Caco-2 (cell line): ENCODE data around the gene ARHGEF12. TPM values are rescaled to one million over a fixed set of nuclear protein-coding genes. Genes with fewer than 3 reads are reported as not detected.
A peak's percentile ranks its signal among the peaks of the same experiment; 100 is the strongest.

Source experiments
- BruUV-seq: library from RNA; stranded (reverse); fragments of 400-500 nt; replicated peaks from 2 replicates; lab custom pipeline; 2021; lab: Mats Ljungman, UMichigan
- CTCF ChIA-PET: fragments of 300-600 bp; sonication (Branson Sonifier 250); formaldehyde crosslinking; loops from one replicate; lab custom pipeline; 2022; ENCODE audit warnings: antibody characterized with exemption; lab: Charles Lee
- POLR2A ChIA-PET: fragments of 300-600 bp; sonication (Branson Sonifier 250); formaldehyde crosslinking; loops from one replicate; lab custom pipeline; 2022; ENCODE audit warnings: antibody characterized with exemption; lab: Charles Lee
- DNase-seq, 2 experiments: peaks; one replicate each; pipeline versions ENCODE4 v3.0.0 to v3.0.0-alpha.2; 2020 to 2022
- H3K27me3 ChIP-seq: replicated peaks from 2 replicates; pipeline ENCODE4 v1.6.0; 2011; ENCODE audit warnings: low read length; ENCODE audit not compliant: control insufficient read depth, insufficient read depth
- H3K36me3 ChIP-seq: 2 replicates; pipeline ENCODE4 v1.5.1; 2011; ENCODE audit warnings: low read length; ENCODE audit not compliant: control insufficient read depth, insufficient read depth
- H3K4me1 ChIP-seq: fragments of 250-450 bp; sonication (Bioruptor Pico); 2 replicates; pipeline ENCODE4 v1.5.1; 2020; ENCODE audit warnings: mild to moderate bottlenecking
- H3K4me3 ChIP-seq: 2 replicates; pipeline ENCODE4 v1.5.1; 2011; ENCODE audit warnings: low read depth, mild to moderate bottlenecking, control low read depth, low read length
- H3K9me3 ChIP-seq: fragments of 250-450 bp; sonication (Bioruptor Pico); 2 replicates; pipeline ENCODE4 v1.5.1; 2020; ENCODE audit warnings: mild to moderate bottlenecking, moderate library complexity
- H3K27ac Mint-ChIP-seq: one replicate; pipeline ENCODE4 v1.8.0; 2022; ENCODE audit warnings: mixed read lengths; ENCODE audit not compliant: unreplicated experiment
- H3K27me3 Mint-ChIP-seq: one replicate; pipeline ENCODE4 v1.8.0; 2022; ENCODE audit warnings: mixed read lengths; ENCODE audit not compliant: insufficient read depth, unreplicated experiment
- H3K36me3 Mint-ChIP-seq: one replicate; pipeline ENCODE4 v1.8.0; 2022; ENCODE audit warnings: mild to moderate bottlenecking, mixed read lengths; ENCODE audit not compliant: insufficient read depth, unreplicated experiment
- H3K4me1 Mint-ChIP-seq: one replicate; pipeline ENCODE4 v1.8.0; 2022; ENCODE audit warnings: low read depth, mixed read lengths; ENCODE audit not compliant: unreplicated experiment
- H3K4me3 Mint-ChIP-seq: one replicate; pipeline ENCODE4 v1.8.0; 2022; ENCODE audit warnings: mild to moderate bottlenecking, moderate library complexity, mixed read lengths; ENCODE audit not compliant: unreplicated experiment
- H3K9me3 Mint-ChIP-seq: one replicate; pipeline ENCODE4 v1.8.0; 2022; ENCODE audit warnings: mixed read lengths; ENCODE audit not compliant: unreplicated experiment
- CTCF ChIP-seq, 2 experiments: fragments of 200-600 bp in 1 of 2; IDR thresholded peaks; 1 replicate in 1 of 2; 2 replicates in 1 of 2; pipeline versions ENCODE4 v1.5.1 to v1.8.0; 2011 to 2022; ENCODE audit warnings: antibody characterized with exemption in 1 of 2, control low read depth in 1 of 2, inconsistent platforms in 1 of 2, low read depth in 1 of 2, low read length in 1 of 2, mild to moderate bottlenecking in 1 of 2, moderate library complexity in 1 of 2; ENCODE audit not compliant: insufficient read depth in 1 of 2, severe bottlenecking in 1 of 2, unreplicated experiment in 1 of 2
- intact Hi-C: fragments of 100-400 bp; cut with micrococcal nuclease; formaldehyde crosslinking; loops from one replicate; pipeline ENCODE4 v1.10.0; 2022; ENCODE audit not compliant: unreplicated experiment
- total RNA-seq: library from RNA; stranded (reverse); gene quantifications from 2 replicates; pipeline ENCODE4 v1.2.3, GENCODE V29; 2022

The ARHGEF12 gene
- total RNA-seq, 1 experiment from 2014 or later, result 89.3 TPM

GRCh38 chr11:120517801-120518291 lies 181.6 kb downstream of the ARHGEF12 start:
- H3K27me3 ChIP-seq, result no peaks in the 10 kb centered on the region
- Mint-ChIP-seq H3K4me1 (peaks cover 22% of the 10 kb centered on the region), H3K27ac (peak overlapping the region; percentile 18), H3K27me3 (peaks cover 2% of the 10 kb centered on the region), H3K4me3 (no peak overlapping the region), H3K36me3 (no peaks in the 10 kb centered on the region), H3K9me3 (no peaks in the 10 kb centered on the region)
- no peaks in the 10 kb centered on the region for H3K36me3 ChIP-seq
- TF ChIP-seq CTCF (IDR thresholded peaks at IDR 0.05; ENCODE audit: insufficient read depth in 1 of 2, low read depth in 1 of 2, low read length in 1 of 2, severe bottlenecking in 1 of 2, unreplicated experiment in 1 of 2), result no peak
- no peak for DNase-seq
- peaks cover 19% of the 10 kb centered on the region for H3K4me1 ChIP-seq
- no peaks in the 10 kb centered on the region for H3K9me3 ChIP-seq
- no peak overlapping the region for H3K4me3 ChIP-seq
- ChIA-PET CTCF (interaction anchor here (0.9 to 1.6 kb wide), 4 partner anchors 23 to 435 kb away, joined by 3 to 8 read pairs (median 5); no protein-coding TSS in a partner anchor), POLR2A (no interaction called here)
- intact Hi-C loops, result loop anchor here (1.0 to 2.0 kb wide), 2 partner anchors 8 to 23 kb away; no protein-coding TSS in a partner anchor
- no TSS peak for BruUV-seq

- peaks cover 2% of the 10 kb centered on the region for H3K27me3 Mint-ChIP-seq
- no peaks in the 10 kb centered on the region for H3K27me3 ChIP-seq
- TF ChIP-seq CTCF (IDR thresholded peaks at IDR 0.05; ENCODE audit: insufficient read depth in 1 of 2, low read depth in 1 of 2, low read length in 1 of 2, severe bottlenecking in 1 of 2, unreplicated experiment in 1 of 2), result no peak
- H3K27ac Mint-ChIP-seq, result no peak overlapping the region
- H3K4me3 ChIP-seq, result no peak overlapping the region
- H3K4me3 Mint-ChIP-seq, result no peak overlapping the region
- no peaks in the 10 kb centered on the region for H3K9me3 Mint-ChIP-seq
- no peaks in the 10 kb centered on the region for H3K36me3 ChIP-seq
- H3K4me1 ChIP-seq, result peaks cover 22% of the 10 kb centered on the region
- intact Hi-C loops, result no loop called here
- no TSS peak for BruUV-seq
- no peak for DNase-seq
- no peaks in the 10 kb centered on the region for H3K36me3 Mint-ChIP-seq
- no peaks in the 10 kb centered on the region for H3K9me3 ChIP-seq
- peaks cover 27% of the 10 kb centered on the region for H3K4me1 Mint-ChIP-seq
- POLR2A ChIA-PET, result no interaction called here
- CTCF ChIA-PET, result interaction anchor here (1.1 kb wide), 1 partner anchor 167 kb away, joined by 3 read pairs; no protein-coding TSS in a partner anchor
These were observed 182.1 kb downstream of the ARHGEF12 start for GRCh38 chr11:120518356-120518755.

GRCh38 chr11:120519474-120519873 lies 183.3 kb downstream of the ARHGEF12 start:
- H3K9me3 Mint-ChIP-seq, result no peaks in the 10 kb centered on the region
- H3K27ac Mint-ChIP-seq, result no peak overlapping the region
- no peak overlapping the region for H3K4me3 Mint-ChIP-seq
- Histone ChIP-seq H3K9me3 (no peaks in the 10 kb centered on the region), H3K4me3 (no peak overlapping the region), H3K4me1 (peaks cover 31% of the 10 kb centered on the region), H3K36me3 (no peaks in the 10 kb centered on the region), H3K27me3 (no peaks in the 10 kb centered on the region)
- intact Hi-C loops, result no loop called here
- BruUV-seq, result no TSS peak
- no peak for TF ChIP-seq CTCF (IDR thresholded peaks at IDR 0.05; ENCODE audit: insufficient read depth in 1 of 2, low read depth in 1 of 2, low read length in 1 of 2, severe bottlenecking in 1 of 2, unreplicated experiment in 1 of 2)
- DNase-seq, result no peak
- CTCF ChIA-PET, result interaction anchor here (1.1 kb wide), 1 partner anchor 166 kb away, joined by 3 read pairs; no protein-coding TSS in a partner anchor
- no peaks in the 10 kb centered on the region for H3K36me3 Mint-ChIP-seq
- H3K27me3 Mint-ChIP-seq, result peaks cover 2% of the 10 kb centered on the region
- peaks cover 36% of the 10 kb centered on the region for H3K4me1 Mint-ChIP-seq
- POLR2A ChIA-PET, result no interaction called here
